ENCODE data around the gene KIF7. TPM values are rescaled to one million over a fixed set of nuclear protein-coding genes. Genes with fewer than 3 reads are reported as not detected.

Gene KIF7
- total RNA-seq, 2 donors from 2014 or later: 2.9 to 7.6 TPM

- no peaks in the 10 kb centered on the region for H3K27me3 ChIP-seq
- peak overlapping the region in 1 of 2 donors; percentile 10 for H3K27ac ChIP-seq
- H3K4me3 ChIP-seq: no peak overlapping the region
- peaks cover 0 to 6% of the 10 kb centered on the region in 2 donors for H3K4me1 ChIP-seq
- TF ChIP-seq, protein P1, sequence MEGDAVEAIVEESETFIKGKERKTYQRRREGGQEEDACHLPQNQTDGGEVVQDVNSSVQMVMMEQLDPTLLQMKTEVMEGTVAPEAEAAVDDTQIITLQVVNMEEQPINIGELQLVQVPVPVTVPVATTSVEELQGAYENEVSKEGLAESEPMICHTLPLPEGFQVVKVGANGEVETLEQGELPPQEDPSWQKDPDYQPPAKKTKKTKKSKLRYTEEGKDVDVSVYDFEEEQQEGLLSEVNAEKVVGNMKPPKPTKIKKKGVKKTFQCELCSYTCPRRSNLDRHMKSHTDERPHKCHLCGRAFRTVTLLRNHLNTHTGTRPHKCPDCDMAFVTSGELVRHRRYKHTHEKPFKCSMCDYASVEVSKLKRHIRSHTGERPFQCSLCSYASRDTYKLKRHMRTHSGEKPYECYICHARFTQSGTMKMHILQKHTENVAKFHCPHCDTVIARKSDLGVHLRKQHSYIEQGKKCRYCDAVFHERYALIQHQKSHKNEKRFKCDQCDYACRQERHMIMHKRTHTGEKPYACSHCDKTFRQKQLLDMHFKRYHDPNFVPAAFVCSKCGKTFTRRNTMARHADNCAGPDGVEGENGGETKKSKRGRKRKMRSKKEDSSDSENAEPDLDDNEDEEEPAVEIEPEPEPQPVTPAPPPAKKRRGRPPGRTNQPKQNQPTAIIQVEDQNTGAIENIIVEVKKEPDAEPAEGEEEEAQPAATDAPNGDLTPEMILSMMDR (IDR thresholded peaks at IDR 0.05): no peak
- H3K36me3 ChIP-seq: no peaks in the 10 kb centered on the region
- peak; percentile 65 for DNase-seq (ENCODE audit: low spot score)
- H3K9me3 ChIP-seq: no peaks in the 10 kb centered on the region
These were observed 17.2 kb upstream of the KIF7 start for GRCh38 chr15:89672221-89673164.

- Histone ChIP-seq H3K36me3 (no peaks in the 10 kb centered on the region), H3K4me3 (no peak overlapping the region), H3K27me3 (no peaks in the 10 kb centered on the region), H3K4me1 (peaks cover 0 to 6% of the 10 kb centered on the region in 2 donors), H3K27ac (no peak overlapping the region), H3K9me3 (no peaks in the 10 kb centered on the region)
- TF ChIP-seq, protein P1 (IDR thresholded peaks at IDR 0.05): no peak
- DNase-seq (ENCODE audit: low spot score): peak; percentile 57
These were observed 16.4 kb upstream of the KIF7 start for GRCh38 chr15:89671687-89672086.

DNA sequence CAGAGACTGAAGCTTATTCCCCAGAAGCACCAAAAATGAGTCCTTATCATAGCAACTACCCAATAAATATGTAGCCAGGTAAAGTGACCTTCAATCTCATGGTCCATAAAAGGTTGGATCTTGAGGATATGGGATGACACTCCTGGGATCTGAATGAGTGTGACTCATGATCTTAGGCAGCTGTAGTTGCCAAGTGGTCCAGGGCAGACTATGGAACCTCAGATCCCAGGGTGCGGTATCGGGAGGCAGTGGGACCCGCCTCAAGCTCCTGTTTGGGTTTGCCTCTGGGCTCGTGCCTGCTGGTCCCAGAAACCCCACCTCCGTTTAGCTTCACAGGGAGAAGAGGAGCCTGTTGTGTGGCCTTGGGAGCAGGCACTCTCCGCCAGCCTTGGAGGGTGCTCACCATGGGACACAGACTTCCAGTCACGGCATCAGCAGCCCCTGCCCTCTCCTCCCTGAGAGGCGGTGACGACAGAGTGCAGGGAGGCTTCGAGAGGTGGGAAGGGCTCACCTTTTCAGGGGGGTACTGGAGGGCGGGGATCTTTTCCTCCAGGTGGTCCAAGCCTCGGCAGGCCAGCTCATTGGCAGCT, 15.8 kb upstream of the KIF7 start:
- Histone ChIP-seq H3K27ac (no peak overlapping the region), H3K4me1 (peaks cover 0 to 9% of the 10 kb centered on the region in 2 donors), H3K36me3 (no peaks in the 10 kb centered on the region), H3K27me3 (no peaks in the 10 kb centered on the region), H3K4me3 (no peak overlapping the region), H3K9me3 (no peaks in the 10 kb centered on the region)
- TF ChIP-seq, protein P1 (IDR thresholded peaks at IDR 0.05): no peak
- peak; percentile 52 for DNase-seq (ENCODE audit: low spot score)

DNA sequence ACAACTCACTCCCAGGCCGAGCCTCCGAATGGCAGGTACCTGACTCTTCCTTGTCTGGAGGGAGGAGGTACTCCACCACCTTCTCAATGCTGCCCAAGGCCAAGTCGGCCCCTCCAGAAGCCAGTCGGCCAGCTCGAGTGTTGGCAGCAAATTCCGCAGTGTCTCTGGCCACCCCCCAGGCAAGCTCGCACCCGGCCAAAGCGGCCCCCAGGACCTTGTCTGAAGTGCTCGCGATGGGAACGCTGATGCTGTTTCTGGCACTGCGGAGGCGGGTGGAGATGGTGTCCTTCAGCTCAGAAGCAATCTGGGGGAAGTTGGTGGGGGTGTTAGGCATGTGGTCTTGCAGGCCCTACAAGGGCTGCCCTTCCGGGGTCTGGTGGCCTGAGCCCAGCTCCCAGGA, 14.7 kb upstream of the KIF7 start:
- no peak overlapping the region for H3K4me3 ChIP-seq
- DNase-seq (ENCODE audit: low spot score): no peak
- H3K4me1 ChIP-seq: peaks cover 0 to 16% of the 10 kb centered on the region in 2 donors

DNA sequence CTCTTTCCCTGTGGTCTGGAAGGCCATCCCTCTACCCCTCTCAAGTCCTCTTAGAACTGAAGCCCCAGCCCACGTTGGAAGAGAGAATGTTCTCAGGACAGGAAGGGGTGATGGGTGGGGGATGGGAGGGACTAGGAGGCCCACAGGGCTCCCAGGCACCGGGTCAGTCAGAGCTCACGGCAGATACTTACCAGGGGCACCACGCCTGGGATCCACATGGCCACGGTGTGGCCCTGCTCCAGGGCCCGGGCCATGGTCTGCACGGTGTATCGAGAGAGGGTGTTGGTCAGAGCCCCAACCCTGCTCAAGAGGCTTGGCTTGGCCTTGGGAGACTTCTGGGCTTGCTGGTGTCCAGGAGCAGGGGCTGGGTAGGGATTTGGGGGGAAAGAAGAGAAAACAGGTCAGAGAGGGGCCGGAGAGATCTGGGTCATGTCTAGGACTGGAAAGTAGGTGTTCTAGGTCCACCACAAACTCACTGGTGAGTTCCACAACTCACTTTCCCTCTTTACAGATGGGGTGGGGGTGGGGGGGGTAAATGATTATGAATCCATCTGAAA, 14.1 kb upstream of the KIF7 start:
- no peak overlapping the region for H3K27ac ChIP-seq
- no peak overlapping the region for H3K4me3 ChIP-seq
- no peaks in the 10 kb centered on the region for H3K9me3 ChIP-seq
- H3K4me1 ChIP-seq: peaks cover 0 to 21% of the 10 kb centered on the region in 2 donors
- TF ChIP-seq, protein P1 (IDR thresholded peaks at IDR 0.05): no peak
- DNase-seq (ENCODE audit: low spot score): no peak
- no peaks in the 10 kb centered on the region for H3K36me3 ChIP-seq
- no peaks in the 10 kb centered on the region for H3K27me3 ChIP-seq

More for the DNA sequence above, 14.7 kb upstream of the KIF7 start:
- TF ChIP-seq, protein P1 (IDR thresholded peaks at IDR 0.05): no peak
- H3K27me3 ChIP-seq: no peaks in the 10 kb centered on the region
- no peak overlapping the region for H3K27ac ChIP-seq
- no peaks in the 10 kb centered on the region for H3K9me3 ChIP-seq
- no peaks in the 10 kb centered on the region for H3K36me3 ChIP-seq

Data from right atrium auricular region (tissue), 2 donors.